C4-2B (cell line): ENCODE measurements around the gene CBLN3.

Experiments
- H3K27ac ChIP-seq: fragments of 450-650 bp; 2 replicates; pipeline ENCODE4 v1.5.1; 2017
- ZFX ChIP-seq: fragments of 450-650 bp; IDR thresholded peaks from 2 replicates; pipeline ENCODE4 v1.6.1; 2017
- TF ChIP-seq, protein P1 (sequence below): fragments of 450-650 bp; conservative IDR thresholded peaks from 2 replicates; pipeline ENCODE4 v1.5.1; 2017; ENCODE audit warnings: mild to moderate bottlenecking

CBLN3 gene

DNA sequence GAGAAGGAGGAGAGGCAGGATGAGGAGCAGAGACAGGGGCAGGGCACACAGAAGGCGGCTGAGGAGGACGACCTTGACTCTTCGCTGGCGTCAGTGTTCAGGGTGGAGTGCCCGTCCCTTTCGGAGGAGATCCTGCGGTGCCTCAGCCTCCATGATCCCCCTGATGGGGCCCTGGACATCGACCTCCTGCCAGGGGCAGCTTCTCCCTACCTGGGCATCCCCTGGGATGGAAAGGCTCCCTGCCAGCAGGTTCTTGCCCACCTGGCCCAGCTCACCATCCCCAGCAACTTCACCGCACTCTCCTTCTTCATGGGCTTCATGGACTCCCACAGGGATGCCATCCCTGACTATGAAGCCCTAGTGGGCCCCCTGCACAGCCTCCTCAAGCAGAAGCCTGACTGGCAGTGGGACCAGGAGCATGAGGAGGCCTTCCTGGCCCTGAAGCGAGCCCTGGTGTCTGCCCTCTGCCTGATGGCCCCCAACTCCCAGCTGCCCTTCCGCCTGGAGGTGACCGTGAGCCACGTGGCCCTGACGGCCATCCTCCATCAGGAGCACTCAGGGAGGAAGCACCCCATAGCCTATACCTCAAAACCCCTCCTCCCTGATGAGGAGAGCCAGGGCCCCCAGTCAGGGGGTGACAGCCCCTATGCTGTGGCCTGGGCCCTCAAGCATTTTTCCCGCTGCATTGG is 14.6 kb downstream of the CBLN3 start:
- no peak overlapping the region for H3K27ac ChIP-seq
- no peak for TF ChIP-seq ZFX
- TF ChIP-seq, protein P1, sequence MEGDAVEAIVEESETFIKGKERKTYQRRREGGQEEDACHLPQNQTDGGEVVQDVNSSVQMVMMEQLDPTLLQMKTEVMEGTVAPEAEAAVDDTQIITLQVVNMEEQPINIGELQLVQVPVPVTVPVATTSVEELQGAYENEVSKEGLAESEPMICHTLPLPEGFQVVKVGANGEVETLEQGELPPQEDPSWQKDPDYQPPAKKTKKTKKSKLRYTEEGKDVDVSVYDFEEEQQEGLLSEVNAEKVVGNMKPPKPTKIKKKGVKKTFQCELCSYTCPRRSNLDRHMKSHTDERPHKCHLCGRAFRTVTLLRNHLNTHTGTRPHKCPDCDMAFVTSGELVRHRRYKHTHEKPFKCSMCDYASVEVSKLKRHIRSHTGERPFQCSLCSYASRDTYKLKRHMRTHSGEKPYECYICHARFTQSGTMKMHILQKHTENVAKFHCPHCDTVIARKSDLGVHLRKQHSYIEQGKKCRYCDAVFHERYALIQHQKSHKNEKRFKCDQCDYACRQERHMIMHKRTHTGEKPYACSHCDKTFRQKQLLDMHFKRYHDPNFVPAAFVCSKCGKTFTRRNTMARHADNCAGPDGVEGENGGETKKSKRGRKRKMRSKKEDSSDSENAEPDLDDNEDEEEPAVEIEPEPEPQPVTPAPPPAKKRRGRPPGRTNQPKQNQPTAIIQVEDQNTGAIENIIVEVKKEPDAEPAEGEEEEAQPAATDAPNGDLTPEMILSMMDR = no peak

DNA sequence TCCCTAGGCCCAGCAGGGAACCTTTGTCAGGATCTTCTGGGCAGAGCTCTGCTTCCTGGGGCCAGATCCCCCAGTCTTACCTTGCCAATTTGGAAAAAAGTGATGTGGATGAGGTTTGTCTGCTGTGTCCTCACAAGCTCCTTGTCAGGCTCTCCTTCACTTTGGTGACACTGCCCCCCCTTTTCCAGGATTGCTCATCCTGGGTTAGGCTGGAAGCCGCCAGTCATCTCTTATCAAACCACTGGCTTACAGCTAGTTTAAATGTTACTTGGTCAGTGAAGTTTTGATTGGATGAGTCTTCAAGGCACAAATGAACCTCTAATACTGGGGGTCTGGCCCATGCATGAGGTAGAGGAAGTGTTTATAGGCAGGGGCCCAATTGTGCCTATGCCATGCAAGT is 15.4 kb downstream of the CBLN3 start:
- TF ChIP-seq ZFX = no peak
- H3K27ac ChIP-seq = no peak overlapping the region

DNA sequence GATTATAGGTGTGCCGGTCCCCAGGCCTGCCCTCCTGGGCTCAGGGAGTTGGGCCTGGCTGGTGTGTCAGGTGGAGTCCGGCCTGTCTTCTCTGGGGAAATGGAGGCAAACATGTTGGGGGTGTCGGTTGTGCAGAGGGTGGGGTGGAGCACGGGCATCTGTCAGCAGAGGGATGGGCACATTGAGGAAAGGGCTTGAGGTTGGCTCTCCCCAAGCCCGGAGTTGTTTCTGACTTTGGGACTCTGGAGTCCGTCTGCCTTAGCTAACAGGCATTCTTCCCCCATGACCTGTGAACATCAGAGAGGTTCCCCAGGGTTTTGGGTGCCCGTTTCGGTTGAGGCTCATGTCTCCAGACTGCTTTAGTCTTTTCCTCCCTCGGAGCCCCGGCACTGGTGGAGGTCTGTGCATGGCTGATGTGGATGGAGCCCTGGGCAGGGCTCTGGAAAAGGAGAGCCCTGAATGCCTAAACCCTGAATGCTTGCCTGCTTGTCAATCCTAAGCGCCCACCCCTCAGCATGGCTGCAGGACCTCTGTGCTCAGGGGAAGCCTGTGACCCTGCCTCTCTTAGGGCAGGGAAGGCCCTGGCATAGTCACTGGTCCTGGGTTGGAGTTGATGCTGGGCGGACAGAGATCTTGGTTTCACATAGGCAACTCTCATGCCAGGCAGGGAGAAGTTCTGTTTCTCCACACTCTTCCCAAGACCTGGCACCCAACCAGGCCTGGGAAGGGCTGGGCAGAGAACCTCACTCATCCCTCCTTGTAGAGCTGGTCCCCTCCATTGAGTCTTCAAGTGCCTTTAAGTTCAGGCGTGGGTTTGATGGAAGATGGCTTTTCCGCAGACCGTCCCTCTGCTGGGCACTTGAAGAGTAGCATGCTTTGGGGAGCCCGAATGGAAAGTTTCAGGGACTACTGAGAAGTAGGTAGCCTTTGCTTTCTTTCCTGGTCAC is 17.8 kb downstream of the CBLN3 start:
- TF ChIP-seq ZFX = no peak
- TF ChIP-seq, protein P1 = peak; percentile 75
- no peak overlapping the region for H3K27ac ChIP-seq

DNA sequence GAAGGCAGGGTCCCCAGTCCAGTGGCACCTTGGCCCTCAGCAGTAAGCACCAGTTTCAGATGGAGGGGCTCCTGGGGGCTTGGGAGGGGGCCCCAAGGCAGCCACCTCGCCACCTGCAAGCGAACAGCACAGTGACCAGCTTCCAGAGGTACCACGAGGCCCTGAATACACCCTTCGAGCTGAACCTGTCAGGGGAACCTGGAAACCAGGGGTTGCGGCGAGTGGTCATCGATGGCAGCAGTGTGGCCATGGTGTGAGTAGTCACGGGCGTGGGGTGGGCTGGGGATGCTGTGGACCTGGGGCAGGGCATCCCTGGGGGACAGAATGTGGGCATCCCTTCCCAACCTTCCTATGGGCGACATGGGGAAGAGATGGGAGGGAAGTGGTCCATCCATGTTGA is 19.5 kb downstream of the CBLN3 start:
- H3K27ac ChIP-seq = no peak overlapping the region
- TF ChIP-seq, protein P1 = no peak
- TF ChIP-seq ZFX = no peak

DNA sequence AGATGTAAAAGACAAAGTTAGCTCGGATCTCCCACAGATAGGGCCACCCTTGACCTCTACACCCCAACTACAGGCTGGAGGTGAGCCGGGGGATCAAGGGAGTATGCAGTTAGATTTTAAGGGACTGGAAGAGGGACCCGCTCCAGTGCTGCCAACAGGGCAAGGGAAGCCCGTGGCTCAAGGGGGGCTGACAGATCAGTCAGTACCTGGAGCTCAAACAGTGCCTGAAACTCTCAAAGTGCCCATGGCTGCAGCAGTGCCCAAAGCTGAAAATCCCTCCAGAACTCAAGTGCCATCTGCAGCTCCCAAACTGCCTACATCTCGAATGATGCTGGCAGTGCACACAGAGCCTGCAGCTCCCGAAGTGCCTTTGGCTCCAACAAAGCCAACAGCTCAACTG is 20.3 kb downstream of the CBLN3 start:
- H3K27ac ChIP-seq = no peak overlapping the region
- no peak for TF ChIP-seq ZFX
- TF ChIP-seq, protein P1 = no peak

DNA sequence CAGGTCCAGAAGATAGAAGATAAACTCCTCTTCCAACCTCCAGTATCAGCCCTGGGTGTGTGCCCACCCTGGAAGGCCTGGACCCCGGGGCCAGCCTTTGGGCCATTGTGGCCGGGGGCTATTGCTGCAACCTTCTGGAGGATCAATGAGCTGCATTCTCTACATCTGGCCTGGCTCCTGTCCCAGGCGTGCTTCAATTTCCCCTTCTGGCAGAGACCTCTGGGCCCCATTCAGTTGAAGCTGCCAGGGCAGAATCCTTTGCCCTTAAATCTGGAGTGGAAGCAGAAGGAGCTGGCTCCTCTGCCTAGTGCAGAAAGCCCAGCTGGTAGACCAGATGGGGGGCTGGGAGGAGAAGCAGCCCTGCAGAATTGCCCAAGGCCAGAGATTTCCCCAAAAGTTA is 20.7 kb downstream of the CBLN3 start:
- H3K27ac ChIP-seq = no peak overlapping the region
- TF ChIP-seq, protein P1 = no peak
- no peak for TF ChIP-seq ZFX

DNA sequence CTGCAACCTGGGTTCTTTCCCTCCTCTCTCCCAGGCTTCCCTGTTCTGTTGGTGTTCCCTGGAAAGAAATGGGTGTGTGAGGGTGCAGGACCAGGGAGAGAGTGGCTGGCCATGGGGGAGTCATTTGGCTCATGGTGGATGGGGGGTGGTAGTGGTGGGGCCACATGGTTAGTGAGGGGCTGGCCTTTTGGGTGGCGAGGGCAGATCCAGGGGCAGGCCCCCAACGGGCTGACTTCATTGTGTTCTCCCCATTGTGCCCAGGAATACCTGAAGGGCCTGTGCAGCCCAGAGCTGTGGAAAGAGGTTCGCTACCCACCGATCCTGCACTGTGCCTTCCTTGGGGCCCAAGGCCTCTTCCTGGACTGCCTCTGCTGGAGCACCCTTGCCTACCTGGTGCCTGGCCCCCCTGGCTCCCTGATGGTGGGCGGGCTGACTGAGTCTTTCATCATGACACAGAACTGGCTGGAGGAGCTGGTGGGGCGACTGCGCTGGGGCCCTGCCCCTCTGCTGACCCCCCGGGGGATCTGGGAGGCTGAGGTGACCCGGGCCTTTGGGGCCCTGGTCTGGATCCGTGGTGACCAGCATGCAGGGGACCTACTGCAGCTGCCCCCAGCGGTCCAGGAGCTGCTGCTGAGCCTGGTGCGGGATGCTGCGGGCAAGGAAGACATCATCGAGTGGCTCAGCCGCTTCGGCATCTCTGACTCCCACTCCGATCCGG is 21.7 kb downstream of the CBLN3 start:
- TF ChIP-seq ZFX = no peak
- TF ChIP-seq, protein P1 = no peak
- H3K27ac ChIP-seq = no peak overlapping the region
